Measurements from ENCODE around the gene ARHGAP40. TPM values are rescaled to one million over a fixed set of nuclear protein-coding genes. Genes with fewer than 3 reads are reported as not detected.

ARHGAP40 gene
- total and polyA plus RNA-seq, 2 of the 13 experiments (the other 11 are each of a cell fraction or from before 2014, with no cell fraction given): 0.75 to 2.1 TPM

DNA sequence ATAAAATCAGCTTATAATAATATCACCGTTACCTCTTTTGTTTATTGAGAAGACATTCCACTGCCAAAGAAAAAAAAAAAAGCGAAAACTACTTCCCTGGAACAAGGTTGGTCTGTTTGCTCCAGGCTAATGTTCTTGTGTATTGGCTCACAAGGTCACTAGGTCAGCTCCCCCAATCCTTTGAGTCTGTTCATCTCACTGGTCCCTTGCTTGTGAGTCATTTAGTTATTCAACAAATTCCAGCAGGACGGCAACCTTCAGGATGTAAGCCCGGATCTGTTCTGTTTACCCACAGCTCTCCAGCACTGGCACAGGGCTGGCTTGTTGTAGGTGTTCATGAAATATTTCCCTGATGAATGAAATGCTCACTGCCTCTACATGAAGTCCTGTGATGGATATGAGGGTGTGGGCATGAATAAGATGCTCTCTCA is 3.3 kb downstream of the ARHGAP40 start (continued):
- TF ChIP-seq, protein P1, sequence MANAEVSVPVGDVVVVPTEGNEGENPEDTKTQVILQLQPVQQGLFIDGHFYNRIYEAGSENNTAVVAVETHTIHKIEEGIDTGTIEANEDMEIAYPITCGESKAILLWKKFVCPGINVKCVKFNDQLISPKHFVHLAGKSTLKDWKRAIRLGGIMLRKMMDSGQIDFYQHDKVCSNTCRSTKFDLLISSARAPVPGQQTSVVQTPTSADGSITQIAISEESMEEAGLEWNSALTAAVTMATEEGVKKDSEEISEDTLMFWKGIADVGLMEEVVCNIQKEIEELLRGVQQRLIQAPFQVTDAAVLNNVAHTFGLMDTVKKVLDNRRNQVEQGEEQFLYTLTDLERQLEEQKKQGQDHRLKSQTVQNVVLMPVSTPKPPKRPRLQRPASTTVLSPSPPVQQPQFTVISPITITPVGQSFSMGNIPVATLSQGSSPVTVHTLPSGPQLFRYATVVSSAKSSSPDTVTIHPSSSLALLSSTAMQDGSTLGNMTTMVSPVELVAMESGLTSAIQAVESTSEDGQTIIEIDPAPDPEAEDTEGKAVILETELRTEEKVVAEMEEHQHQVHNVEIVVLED (CRISPR knock-in tag; IDR thresholded peaks at IDR 0.05; ENCODE audit: borderline replicate concordance): no peak
- TF ChIP-seq ZNF510 (CRISPR knock-in tag; IDR thresholded peaks at IDR 0.05; ENCODE audit: low read depth) (no peak; the same call in 1 of the 2 replicates), KDM6A (CRISPR knock-in tag; IDR thresholded peaks at IDR 0.05; ENCODE audit: low read depth) (peak; percentile 78), SIX1 (CRISPR knock-in tag; IDR thresholded peaks at IDR 0.05; ENCODE audit: borderline replicate concordance) (peak; percentile 73; the same call in 1 of the 2 replicates), ESRRA (CRISPR knock-in tag; IDR thresholded peaks at IDR 0.05; ENCODE audit: low read depth) (peak; percentile 92), KLF9 (CRISPR knock-in tag; IDR thresholded peaks at IDR 0.05; ENCODE audit: low read depth) (peak; percentile 68; the same call in 1 of the 2 replicates), FOXP1 (IDR thresholded peaks at IDR 0.05) (peak; percentile 84; the same call in 1 of the 2 replicates), FOXP1 (CRISPR knock-in tag; IDR thresholded peaks at IDR 0.05) (peak; percentile 96), ATM (IDR thresholded peaks at IDR 0.05; ENCODE audit: borderline replicate concordance) (peak; percentile 96; the same call in 1 of the 2 replicates), NFKBIZ (CRISPR knock-in tag; IDR thresholded peaks at IDR 0.05) (peak; percentile 94), TCF12 (IDR thresholded peaks at IDR 0.05) (no peak), TCF12 (CRISPR knock-in tag; IDR thresholded peaks at IDR 0.05) (no peak), KAT2B (IDR thresholded peaks at IDR 0.05; ENCODE audit: borderline replicate concordance, low read depth, low read length) (no peak), ZBTB21 (CRISPR knock-in tag; IDR thresholded peaks at IDR 0.05) (peak; percentile 45; the same call in 1 of the 2 replicates), SNAPC2 (CRISPR knock-in tag; IDR thresholded peaks at IDR 0.05) (no peak), SMAD3 (CRISPR knock-in tag; IDR thresholded peaks at IDR 0.05) (peak; percentile 89), RORA (CRISPR knock-in tag; IDR thresholded peaks at IDR 0.05) (no peak), ZBTB7B (CRISPR knock-in tag; IDR thresholded peaks at IDR 0.05) (peak; percentile 61; the same call in 1 of the 2 replicates)
- TF ChIP-seq, protein P2, sequence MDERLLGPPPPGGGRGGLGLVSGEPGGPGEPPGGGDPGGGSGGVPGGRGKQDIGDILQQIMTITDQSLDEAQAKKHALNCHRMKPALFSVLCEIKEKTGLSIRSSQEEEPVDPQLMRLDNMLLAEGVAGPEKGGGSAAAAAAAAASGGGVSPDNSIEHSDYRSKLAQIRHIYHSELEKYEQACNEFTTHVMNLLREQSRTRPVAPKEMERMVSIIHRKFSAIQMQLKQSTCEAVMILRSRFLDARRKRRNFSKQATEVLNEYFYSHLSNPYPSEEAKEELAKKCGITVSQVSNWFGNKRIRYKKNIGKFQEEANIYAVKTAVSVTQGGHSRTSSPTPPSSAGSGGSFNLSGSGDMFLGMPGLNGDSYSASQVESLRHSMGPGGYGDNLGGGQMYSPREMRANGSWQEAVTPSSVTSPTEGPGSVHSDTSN (CRISPR knock-in tag; IDR thresholded peaks at IDR 0.05): no peak; the same call in 1 of the 2 replicates
- TF ChIP-seq, protein P3, sequence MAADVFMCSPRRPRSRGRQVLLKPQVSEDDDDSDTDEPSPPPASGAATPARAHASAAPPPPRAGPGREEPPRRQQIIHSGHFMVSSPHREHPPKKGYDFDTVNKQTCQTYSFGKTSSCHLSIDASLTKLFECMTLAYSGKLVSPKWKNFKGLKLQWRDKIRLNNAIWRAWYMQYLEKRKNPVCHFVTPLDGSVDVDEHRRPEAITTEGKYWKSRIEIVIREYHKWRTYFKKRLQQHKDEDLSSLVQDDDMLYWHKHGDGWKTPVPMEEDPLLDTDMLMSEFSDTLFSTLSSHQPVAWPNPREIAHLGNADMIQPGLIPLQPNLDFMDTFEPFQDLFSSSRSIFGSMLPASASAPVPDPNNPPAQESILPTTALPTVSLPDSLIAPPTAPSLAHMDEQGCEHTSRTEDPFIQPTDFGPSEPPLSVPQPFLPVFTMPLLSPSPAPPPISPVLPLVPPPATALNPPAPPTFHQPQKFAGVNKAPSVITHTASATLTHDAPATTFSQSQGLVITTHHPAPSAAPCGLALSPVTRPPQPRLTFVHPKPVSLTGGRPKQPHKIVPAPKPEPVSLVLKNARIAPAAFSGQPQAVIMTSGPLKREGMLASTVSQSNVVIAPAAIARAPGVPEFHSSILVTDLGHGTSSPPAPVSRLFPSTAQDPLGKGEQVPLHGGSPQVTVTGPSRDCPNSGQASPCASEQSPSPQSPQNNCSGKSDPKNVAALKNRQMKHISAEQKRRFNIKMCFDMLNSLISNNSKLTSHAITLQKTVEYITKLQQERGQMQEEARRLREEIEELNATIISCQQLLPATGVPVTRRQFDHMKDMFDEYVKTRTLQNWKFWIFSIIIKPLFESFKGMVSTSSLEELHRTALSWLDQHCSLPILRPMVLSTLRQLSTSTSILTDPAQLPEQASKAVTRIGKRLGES (CRISPR knock-in tag; IDR thresholded peaks at IDR 0.05; ENCODE audit: borderline replicate concordance): no peak
- TF ChIP-seq, protein P4, sequence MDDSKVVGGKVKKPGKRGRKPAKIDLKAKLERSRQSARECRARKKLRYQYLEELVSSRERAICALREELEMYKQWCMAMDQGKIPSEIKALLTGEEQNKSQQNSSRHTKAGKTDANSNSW (CRISPR knock-in tag; IDR thresholded peaks at IDR 0.05; ENCODE audit: borderline replicate concordance): no peak
- TF ChIP-seq, protein P5, sequence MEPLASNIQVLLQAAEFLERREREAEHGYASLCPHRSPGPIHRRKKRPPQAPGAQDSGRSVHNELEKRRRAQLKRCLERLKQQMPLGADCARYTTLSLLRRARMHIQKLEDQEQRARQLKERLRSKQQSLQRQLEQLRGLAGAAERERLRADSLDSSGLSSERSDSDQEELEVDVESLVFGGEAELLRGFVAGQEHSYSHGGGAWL (CRISPR knock-in tag; IDR thresholded peaks at IDR 0.05): no peak
- TF ChIP-seq, protein P6, sequence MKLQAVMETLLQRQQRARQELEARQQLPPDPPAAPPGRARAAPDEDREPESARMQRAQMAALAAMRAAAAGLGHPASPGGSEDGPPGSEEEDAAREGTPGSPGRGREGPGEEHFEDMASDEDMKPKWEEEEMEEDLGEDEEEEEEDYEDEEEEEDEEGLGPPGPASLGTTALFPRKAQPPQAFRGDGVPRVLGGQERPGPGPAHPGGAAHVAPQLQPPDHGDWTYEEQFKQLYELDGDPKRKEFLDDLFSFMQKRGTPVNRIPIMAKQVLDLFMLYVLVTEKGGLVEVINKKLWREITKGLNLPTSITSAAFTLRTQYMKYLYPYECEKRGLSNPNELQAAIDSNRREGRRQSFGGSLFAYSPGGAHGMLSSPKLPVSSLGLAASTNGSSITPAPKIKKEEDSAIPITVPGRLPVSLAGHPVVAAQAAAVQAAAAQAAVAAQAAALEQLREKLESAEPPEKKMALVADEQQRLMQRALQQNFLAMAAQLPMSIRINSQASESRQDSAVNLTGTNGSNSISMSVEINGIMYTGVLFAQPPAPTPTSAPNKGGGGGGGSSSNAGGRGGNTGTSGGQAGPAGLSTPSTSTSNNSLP (IDR thresholded peaks at IDR 0.05; ENCODE audit: low read depth, low read length): peak; percentile 84
- TF ChIP-seq, protein P7, sequence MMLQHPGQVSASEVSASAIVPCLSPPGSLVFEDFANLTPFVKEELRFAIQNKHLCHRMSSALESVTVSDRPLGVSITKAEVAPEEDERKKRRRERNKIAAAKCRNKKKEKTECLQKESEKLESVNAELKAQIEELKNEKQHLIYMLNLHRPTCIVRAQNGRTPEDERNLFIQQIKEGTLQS (CRISPR knock-in tag; IDR thresholded peaks at IDR 0.05): peak; percentile 91
